Ureter (tissue), 1 donor: ENCODE results near the gene TRAPPC8. TPM values are rescaled to one million over a fixed set of nuclear protein-coding genes. Genes with fewer than 3 reads are reported as not detected.
"Not testable (repeated sequence)": the region's sequence is repeated elsewhere in the genome, so short reads cannot be mapped to it uniquely, and the experiment has no call there.

Experiments used
- DNase-seq: peaks from one replicate; pipeline ENCODE4 v3.0.0-alpha.2; 2020; ENCODE audit warnings: low spot score
- total RNA-seq: library from RNA; stranded (reverse); gene quantifications from one replicate; pipeline ENCODE4 v1.2.4, GENCODE V29; 2023
- donor health status: DM: yes; HTN: yes; CAD: no.

TRAPPC8 gene
- total RNA-seq, 1 donor from 2014 or later = 75.5 TPM

DNA sequence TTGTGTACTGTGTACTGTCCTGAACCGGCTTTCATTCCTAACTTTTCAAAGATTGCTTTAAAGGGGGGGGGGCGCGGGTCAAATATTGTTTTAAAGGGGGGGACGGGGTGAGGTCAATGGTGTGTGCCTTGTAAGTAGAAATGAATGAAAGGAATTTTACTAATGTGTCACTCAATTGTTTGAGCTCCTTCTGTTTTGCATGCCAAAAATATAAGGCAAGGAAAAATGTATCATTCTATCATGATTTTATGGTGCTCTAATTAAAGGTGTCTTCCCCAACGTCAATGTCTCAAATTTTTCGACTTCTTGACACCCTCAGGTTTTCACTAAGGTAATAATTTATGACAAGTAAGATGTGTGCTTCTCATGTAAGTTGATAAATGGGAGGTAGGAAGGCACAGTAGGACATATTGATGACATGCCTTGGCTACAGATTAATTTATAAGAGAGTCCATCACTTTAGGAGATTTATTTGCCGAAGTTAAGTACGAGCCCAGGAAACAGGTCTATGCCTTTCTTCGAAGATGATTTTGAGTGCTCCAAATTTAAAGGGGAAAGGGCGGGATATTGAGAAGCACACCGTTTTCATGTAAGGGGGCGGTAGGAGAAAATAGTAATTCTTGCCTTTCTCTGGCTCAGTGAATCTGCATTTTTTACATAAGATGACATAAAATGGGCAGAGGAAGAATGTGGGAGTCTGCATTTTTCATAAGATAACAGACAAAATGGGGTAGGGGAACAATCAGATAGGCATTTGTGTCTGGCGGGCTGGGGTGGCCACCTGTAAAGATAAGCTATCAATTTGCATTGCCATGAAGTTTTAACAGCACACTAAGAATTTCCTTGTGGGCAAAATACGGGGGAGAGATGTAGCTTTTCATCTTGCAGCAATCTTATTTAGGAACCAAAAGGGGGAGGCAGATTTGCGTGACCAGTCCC lies 1.2 kb upstream of the TRAPPC8 start:
- no peak for DNase-seq

DNA sequence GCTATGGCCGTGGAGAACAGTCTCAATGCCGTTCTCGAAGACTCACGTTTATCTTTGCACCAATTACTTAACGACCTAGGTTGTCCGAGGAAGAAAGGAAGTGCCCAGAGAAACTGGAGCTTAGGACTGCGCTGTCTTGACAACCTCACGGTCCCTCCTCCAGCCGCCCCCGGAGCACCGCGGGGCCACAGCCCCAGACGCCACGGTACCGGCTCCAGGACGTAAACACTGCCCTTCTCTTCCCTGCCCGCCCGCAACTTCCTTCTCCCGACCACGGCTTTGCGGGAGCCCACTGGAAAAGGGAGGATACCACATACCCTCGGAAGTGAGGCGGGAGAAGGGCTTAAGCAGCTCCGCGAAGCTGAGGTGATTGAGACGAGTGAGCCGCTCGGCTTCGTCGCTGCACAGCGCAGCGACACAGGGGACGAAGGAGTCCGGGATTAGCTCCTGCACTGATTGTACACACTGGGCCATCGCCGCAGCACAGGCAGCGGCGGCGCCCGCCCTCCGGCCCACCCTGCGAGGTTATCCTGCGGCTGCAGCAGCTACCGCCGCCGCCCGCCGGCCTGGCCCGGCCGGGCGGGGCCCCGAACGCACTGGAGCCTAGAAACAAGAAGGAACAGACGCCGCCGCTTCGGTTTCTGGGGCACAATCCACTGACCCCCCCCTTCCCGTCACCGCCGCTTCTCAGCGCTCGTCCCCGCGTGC lies 483 bp downstream of the TRAPPC8 start:
- no peak for DNase-seq

DNA sequence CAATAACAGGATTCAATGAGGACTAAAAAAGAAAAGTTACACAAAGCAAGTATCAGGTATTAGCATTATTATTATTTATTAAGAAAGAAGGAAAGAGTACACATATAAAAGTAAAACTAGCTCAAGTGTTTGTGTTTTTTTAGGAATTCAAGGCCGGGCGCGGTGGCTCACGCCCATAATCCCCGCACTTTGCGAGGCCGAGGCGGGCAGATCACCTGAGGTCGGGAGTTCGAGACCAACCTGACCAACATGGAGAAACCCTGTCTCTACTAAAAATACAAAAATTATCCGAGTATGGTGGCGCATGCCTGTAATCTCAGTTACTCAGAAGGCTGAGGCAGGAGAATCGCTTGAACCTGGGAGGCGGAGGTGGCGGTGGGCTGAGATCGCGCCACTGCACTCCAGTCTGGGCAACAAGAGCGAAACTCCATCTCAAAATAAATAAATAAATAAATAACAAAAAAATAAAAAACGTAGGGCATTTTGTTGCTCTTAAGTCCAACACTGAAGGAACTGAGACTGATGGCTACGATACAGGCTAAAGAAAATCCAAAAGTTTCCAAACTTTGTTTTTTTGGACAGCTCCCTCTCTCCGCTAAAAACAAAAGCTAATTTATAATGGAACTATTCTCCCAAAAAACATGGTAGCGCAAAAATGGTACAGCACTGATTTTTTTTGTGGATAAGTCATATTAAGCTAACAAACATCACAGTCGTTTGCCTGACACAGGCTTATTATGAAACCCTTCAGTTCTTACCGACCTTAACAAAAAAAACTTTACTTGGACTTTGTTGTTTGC lies 1.7 kb downstream of the TRAPPC8 start:
- DNase-seq = no peak

DNA sequence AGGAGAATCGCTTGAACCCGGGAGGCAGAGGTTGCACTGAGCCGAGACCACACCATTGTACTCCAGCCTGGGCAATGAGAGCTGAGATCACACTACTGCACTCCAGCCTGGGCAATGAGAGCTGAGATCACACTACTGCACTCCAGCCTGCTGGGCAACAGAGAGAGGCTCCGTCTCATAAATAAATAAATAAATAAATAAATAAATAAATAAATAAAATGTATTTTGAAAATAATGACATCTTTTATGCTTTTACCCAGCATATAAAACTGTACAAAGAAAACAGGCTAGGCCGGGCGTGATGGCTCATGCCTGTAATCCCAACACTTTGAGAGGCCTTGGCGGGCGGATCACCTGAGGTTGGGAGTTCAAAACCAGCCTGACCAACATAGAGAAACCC lies 8.2 kb downstream of the TRAPPC8 start:
- DNase-seq = not testable (repeated sequence)

DNA sequence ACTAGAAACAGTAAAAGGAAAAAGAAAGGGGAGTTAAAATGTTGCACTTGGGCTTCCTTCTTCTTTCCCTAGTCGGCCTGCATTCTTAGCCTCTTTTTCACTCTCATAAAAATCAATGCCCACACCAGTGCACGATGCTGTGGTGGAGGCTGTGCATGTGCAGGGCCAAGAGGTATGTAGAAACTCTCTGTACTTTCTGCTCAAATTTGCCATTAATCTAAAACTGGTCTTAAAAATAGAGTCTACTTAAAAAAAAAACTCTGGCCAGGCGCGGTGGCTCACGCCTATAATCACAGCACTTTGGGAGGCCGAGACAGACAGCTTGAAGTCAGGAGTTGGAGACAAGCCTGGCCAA lies 11.1 kb downstream of the TRAPPC8 start:
- DNase-seq = no peak

DNA sequence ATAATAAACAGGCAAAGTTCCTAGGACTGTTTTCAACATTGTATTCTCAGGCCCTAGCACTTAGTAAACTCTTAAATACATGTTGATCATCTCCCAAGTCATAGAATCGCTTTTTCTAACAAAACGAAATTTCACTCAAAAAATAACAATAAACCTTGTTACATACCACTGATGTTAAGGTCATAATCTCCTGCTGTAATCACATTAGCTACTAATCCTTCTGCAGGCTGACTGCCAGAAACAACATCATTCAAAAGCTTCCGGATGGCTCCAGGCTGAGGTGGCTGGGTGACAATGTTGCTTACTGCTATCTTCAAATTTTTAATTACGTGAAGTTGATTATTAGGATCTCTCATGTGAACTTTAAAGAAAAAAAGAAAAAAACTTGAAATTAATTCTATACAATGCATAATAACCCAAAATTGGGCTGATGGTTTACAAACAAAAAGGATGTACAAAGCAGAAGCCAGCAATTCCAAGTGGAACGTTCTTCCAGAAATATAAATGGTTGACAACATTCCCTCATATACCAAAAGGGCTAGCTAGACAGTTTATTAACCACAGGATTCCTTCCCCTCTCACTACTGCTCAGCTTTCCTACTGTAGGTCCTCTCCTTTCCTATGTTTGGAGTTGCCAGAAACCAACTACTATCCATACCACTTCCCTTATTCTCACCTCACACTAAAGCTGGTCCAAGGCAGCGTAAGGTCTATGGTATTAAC lies 11.6 kb downstream of the TRAPPC8 start:
- DNase-seq = no peak

DNA sequence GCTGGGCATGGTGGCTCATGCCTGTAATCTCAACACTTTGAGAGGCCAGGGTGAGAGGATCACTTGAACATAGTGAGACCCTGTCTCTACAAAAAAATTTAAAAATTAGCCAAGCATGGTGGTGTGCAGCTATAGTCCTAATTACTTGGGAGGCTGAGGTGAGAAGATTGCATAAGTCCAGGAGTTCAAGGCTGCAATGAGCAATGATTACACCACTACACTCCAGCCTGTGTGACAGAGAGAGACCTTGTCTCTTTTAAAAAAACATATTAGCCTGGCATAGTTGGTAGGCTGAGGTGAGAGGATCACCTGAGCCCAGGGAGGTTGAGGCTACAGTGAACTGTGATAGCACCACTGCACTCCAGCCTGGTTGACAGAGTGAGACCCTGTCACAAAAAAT lies 13.7 kb downstream of the TRAPPC8 start:
- no peak for DNase-seq

DNA sequence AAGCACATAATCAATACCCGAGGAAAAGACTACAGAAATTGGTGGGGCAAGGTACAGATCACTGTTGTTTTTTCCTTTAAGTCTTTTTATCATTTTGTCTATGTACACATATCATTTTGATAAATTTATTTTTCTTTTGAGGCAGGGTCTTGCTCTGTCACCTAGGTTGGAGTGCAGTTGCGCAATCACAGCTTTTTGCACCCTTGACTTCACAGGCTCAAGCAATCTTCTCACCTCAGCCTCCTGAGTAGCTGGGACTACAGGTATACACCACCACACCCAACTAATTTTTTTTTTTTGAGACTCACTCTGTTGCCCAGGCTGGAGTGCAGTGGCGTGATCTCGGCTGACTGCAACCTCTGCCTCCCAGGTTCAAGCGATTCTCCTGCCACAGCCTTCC lies 15.9 kb downstream of the TRAPPC8 start:
- not testable (repeated sequence) for DNase-seq

DNA sequence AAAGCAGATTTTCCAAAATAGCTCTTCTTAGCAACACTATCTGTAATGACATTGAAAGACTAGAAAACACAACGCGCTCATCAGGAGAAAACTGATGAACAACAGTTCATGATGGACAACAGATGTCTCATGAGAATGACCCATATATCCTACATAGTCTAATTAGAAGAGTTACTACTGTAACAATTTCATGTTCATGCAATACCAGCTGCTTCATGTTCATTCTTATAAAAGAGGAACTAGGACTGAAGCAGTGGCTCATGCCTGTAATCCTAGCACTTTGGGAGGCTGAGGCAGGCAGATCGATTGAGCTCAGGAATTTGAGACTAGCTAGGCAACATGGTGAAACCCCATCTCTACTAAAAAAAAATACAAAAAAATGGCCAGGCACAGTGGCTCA lies 22.7 kb downstream of the TRAPPC8 start:
- DNase-seq = no peak

DNA sequence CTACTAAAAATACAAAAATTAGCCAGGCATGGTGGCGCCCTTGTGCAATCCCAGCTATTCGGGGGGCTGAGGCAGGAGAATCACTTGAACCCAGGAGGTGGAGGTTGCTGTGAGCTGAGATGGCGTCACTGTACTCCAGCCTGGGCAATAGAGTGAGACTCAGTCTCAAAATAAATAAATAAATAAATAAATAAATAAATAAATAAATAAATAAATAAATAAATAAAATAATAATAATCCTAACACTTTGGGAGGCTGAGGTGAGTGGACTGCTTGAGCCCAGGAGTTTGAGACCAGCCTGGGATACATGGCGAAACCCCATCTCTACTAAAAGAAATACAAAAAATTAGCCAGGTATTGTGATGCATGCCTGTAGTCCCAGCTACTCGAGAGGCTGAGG lies 23.6 kb downstream of the TRAPPC8 start:
- not testable (repeated sequence) for DNase-seq

DNA sequence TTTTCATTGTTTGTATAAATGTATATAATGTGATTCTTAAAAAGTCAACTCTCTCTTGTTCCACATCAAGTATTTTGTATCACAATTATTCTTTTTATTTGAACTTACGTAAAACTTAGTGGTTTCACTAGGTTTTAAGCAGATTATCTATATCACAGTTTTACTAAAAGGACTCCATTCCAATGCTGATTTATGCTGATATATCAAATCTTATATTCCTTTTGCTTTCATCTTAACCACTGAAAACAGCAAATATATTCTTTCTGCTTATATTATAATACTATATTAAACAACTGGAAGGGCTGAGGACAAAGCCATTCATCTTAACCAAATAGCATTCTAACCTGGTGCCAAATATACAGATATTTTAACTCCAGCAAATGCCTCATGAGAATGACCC lies 24.2 kb downstream of the TRAPPC8 start:
- DNase-seq = no peak

DNA sequence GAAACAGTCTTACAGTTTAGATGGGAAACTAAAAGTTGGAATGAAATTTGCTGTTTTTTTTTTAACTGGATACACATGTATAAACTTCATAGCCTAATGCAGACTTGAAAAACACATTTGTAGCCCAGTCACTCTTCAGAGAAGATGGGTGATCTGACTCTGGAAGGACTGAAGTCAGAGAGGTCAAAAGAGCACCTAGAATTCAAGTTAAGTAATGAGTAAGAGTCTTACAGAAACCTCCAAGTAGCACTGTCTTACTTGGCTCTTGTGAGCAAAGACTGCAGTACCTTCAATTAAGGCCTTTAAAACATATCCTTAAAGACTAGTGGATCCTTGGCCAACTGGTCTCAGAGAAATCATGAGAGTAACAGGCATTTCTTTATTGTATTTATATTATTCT lies 41.9 kb downstream of the TRAPPC8 start:
- no peak for DNase-seq

DNA sequence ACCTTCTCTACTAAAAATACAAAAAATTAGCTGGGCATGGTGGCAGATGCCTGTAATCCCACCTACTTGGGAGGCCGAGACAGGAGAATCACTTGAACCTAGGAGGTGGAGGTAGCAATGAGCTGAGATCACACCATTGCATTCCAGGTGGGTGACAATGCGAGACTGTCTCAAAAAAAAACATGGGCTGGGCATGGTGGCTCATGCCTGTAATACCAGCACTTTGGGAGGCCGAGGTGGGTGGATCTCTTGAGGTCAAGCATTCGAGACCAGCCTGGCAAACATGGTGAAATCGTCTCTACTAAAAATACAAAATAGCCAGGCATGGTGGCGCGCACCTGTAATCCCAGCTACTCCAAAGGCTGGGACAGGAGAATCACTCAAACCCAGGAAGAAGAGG lies 43.2 kb downstream of the TRAPPC8 start:
- DNase-seq = not testable (repeated sequence)

DNA sequence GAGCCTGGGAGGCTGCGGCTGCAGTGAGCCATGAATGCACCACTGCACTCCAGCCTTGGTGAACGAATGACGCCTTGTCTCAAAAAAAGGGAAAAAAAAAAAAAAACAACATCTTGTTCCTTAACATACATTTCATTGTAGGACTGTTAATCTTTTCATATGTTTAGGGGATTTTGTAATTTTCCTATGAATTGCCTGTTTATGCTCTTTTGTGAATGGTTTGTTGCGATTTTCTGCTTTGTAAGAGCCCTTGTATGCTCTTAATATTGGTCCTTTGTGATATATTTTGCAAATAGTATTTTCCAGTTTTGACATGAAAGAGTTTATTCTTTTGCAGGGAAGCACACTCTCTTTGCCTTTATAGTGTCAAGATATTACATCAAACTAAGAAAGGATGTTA lies 50.0 kb downstream of the TRAPPC8 start:
- DNase-seq = no peak

DNA sequence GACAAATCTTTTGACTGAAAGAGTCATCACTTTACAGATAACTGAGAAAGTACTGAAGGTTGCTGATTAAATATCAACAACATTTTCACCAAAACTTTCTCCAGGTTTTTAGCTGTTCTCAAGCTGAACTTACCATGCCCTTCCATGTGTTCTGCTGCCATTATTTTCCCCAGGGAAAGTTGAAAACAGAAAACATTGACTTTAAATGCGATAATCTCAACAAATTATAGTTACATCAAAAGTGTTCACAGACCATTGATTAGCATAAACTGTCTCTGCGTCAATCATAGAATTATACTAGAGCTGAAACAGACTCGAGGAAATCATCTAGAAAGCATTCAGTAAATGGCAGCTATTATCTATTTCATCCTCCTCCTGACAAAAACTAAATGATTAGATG lies 51.4 kb downstream of the TRAPPC8 start:
- no peak for DNase-seq

DNA sequence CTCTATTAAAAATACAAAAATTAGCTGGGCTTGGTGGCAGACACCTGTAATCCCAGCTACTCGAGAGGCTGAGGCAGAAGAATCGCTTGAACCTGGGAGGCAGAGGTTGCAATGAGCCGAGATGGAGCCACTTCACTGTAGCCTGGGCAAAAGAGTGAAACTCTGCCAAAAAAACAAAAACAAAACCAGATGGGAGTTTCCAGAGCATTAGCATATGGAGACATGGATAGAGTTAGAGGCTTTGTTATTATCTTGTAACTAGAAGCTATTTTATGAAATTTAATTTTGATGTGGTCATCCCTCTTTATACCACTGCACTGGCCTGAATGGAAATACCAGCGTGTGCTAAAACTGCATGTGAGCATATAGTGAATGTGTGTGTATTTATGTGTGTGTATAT lies 58.9 kb downstream of the TRAPPC8 start:
- DNase-seq = no peak

DNA sequence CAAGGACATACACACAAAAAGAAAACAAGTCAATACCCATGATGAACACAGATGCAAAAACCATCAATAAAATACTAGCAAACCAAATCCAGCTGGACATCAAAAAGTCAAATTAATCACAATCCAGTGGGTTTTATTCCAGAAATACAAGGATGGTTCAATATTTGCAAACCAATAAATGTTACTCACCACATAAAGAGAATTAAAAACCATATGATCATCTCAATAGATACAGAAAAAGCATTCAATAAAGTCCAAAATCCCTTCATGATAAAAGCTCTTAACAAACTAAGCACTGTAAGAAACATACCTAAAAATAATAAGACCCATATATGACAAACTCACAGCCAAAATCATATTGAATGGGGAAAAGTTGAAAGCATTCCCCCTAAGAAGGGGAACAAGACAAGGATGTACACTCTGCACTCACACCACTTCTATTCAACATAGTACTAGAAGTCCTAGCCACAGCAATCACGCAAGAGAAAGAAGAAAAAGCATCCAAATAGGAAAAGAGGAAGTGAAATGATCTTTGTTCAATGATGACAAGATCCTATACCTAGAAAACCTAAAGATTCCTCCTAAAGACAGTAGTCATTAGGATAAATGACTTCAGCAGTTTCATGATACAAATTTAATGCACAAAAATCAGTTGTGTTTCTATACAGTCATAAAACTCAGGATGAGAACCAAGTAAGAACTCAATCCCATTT lies 62.6 kb downstream of the TRAPPC8 start:
- no peak for DNase-seq

DNA sequence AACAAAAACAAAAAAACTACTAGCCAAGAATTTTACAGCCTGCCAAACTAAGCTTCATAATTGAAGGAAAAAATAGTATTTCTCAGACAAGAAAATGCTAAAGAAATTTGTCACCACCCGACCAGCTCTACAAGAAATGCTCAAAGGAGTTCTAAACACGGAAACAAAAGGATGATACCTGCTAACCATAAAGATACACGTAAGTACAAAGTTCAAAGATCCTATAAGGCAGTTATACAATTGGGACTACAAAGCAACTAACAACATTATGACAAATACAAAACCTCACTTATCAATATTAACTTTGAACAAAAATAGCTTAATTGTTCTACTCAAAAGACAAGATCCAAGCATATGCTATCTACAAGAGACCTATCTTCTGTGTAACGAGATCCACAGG lies 64.6 kb downstream of the TRAPPC8 start:
- DNase-seq = no peak

DNA sequence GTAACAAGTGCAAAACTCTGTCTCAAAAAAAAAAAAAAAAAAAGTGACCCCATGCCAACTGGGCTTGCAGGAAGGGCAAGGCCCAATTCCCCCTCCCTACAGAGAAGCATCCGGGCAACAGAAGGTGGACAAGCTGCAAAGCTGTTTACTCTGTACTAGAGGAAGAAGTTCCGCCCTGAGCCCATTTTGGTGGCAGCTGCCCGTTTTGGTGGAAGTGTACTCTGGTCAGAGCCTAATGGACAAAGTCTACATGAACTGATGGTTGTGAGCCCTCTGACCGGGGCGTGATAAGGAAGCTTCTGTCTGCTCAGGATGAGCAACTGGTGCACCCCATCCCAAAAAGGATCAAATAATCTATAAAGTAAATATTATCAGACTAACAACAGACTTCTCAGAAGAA lies 65.0 kb downstream of the TRAPPC8 start:
- DNase-seq = no peak

DNA sequence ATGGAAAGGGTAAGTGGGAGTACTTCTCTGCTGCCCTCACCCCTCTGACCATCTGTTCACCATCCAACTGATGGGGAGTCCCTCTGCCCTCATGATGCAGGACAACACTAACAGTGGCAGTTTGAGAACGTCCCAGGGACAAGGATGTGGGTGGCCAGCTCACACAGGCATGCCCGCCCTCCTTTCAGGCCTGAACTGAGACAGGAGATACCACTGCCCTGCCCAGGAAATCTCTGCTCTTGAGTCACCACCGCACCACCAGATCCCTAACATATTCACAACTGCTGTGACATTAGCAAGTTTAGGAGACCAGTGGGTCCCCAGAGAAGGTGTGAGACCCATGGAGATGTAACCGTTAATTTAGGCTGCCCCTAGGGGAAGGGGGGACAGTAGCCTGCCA lies 66.2 kb downstream of the TRAPPC8 start:
- DNase-seq = no peak

DNA sequence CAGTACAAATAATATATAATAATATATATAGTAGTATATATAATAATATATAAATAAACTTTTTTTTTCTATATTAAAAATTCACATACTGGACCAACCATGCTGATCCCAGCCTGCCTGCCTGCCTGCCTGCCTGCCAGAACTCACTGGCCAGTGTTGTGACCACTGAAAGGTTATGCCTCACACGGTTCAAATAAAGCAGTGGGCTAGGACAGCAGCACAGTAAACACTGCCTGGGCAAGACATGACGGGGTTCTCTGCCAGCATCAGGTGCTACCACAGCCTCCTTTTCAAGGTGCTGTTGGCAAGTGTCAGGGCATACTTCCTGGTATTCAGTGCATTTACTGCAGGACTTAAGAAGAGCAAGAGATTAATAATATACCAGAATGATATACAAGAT lies 67.6 kb downstream of the TRAPPC8 start:
- DNase-seq = no peak
